A673 (cell line): ENCODE results near the gene NANS. TPM values are rescaled to one million over a fixed set of nuclear protein-coding genes. Genes with fewer than 3 reads are reported as not detected.
"Not testable (repeated sequence)": the region's sequence is repeated elsewhere in the genome, so short reads cannot be mapped to it uniquely, and the experiment has no call there.

Experiments
- BruUV-seq: library from RNA; stranded (reverse); fragments of 400-500 nt; replicated peaks from 2 replicates; lab custom pipeline; 2021; lab: Mats Ljungman, UMichigan
- CTCF ChIA-PET: fragments of 300-600 bp; sonication (Branson Sonifier 250); formaldehyde crosslinking; loops from one replicate; lab custom pipeline; 2022; ENCODE audit warnings: antibody characterized with exemption; lab: Charles Lee
- POLR2A ChIA-PET: fragments of 300-600 bp; sonication (Branson Sonifier 250); formaldehyde crosslinking; loops from one replicate; lab custom pipeline; 2022; ENCODE audit warnings: antibody characterized with exemption; ENCODE audit not compliant: low non-redundant PET; lab: Charles Lee
- DNase-seq: peaks from one replicate; pipeline ENCODE4 v3.0.0-alpha.2; 2015; ENCODE audit warnings: low spot score
- H3K27ac ChIP-seq: fragments of 200-600 bp; sonication (generic); 2 replicates; pipeline ENCODE4 v1.5.1; 2016; ENCODE audit warnings: mixed run types, low read depth, mild to moderate bottlenecking, mixed read lengths, antibody characterized with exemption, low read length; ENCODE audit not compliant: poor library complexity, severe bottlenecking
- H3K27me3 ChIP-seq: fragments of 200-600 bp; sonication (generic); replicated peaks from 2 replicates; pipeline ENCODE4 v1.6.1; 2017; ENCODE audit warnings: mixed run types, low read depth, mild to moderate bottlenecking, mixed read lengths, antibody characterized with exemption, low read length; ENCODE audit not compliant: insufficient read depth, poor library complexity
- H3K36me3 ChIP-seq: fragments of 200-600 bp; sonication (generic); 2 replicates; pipeline ENCODE4 v1.6.1; 2016; ENCODE audit warnings: mixed run types, mild to moderate bottlenecking, mixed read lengths, antibody characterized with exemption, low read length; ENCODE audit not compliant: insufficient read depth, poor library complexity, severe bottlenecking
- H3K4me1 ChIP-seq: fragments of 200-600 bp; sonication (generic); 2 replicates; pipeline ENCODE4 v1.6.1; 2017; ENCODE audit warnings: mixed run types, mild to moderate bottlenecking, mixed read lengths, antibody characterized with exemption, low read length; ENCODE audit not compliant: insufficient read depth, poor library complexity, severe bottlenecking
- H3K4me3 ChIP-seq: fragments of 200-600 bp; sonication (generic); 2 replicates; pipeline ENCODE4 v1.5.1; 2016; ENCODE audit warnings: low read depth, mixed run types, mild to moderate bottlenecking, mixed read lengths, low read length; ENCODE audit not compliant: poor library complexity, severe bottlenecking
- H3K9me3 ChIP-seq: fragments of 200-600 bp; sonication (generic); 2 replicates; pipeline ENCODE4 v1.6.1; 2016; ENCODE audit warnings: mixed run types, low read depth, mild to moderate bottlenecking, mixed read lengths, antibody characterized with exemption, low read length; ENCODE audit not compliant: poor library complexity, severe bottlenecking
- EZH2 ChIP-seq: fragments of 200-600 bp; sonication (generic); IDR thresholded peaks from 2 replicates; pipeline ENCODE4 v1.6.1; 2017; ENCODE audit warnings: borderline replicate concordance, low read depth, mild to moderate bottlenecking, mixed read lengths, antibody characterized with exemption, low read length; ENCODE audit not compliant: poor library complexity, severe bottlenecking
- intact Hi-C: fragments of 100-400 bp; cut with micrococcal nuclease; formaldehyde crosslinking; loops from one replicate; pipeline ENCODE4 v1.10.0; 2022; ENCODE audit not compliant: unreplicated experiment
- total RNA-seq: library from RNA; stranded (reverse); gene quantifications from 2 replicates; pipeline ENCODE4 v1.2.3, GENCODE V29; 2021
- TF ChIP-seq, protein P1 (sequence below): fragments of 300-800, 200-600 bp; sonication (generic); conservative IDR thresholded peaks from 2 replicates; pipeline ENCODE4 v1.5.1; 2017; ENCODE audit warnings: low read depth, mild to moderate bottlenecking, antibody characterized with exemption, low read length, moderate library complexity, mixed read lengths

Gene NANS
- total RNA-seq, 1 experiment from 2014 or later = 40.6 TPM

DNA sequence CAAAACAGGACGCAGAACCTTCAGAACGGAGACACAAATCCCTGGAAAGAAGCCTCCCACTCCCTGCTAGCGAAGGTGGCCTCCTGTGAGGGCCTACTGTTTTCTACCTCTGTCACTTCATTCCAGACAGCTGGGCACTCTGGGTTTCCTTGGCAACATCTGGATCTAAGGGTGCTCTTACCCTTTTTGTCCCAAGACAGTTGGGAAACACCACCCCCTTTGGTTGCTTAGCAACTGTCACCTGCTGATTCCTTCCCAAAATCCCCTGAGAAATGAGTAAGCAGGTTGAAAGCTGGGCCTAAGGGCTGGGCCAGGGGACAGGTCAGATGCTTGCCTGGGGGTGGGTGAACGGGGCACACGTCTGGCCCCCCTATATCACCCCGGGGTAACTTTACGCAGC, 29.4 kb downstream of the NANS start:
- CTCF ChIA-PET = no interaction called here
- peaks cover 10% of the 10 kb centered on the region for H3K36me3 ChIP-seq
- no peak overlapping the region for H3K27ac ChIP-seq
- no peak for TF ChIP-seq EZH2
- TF ChIP-seq, protein P1, sequence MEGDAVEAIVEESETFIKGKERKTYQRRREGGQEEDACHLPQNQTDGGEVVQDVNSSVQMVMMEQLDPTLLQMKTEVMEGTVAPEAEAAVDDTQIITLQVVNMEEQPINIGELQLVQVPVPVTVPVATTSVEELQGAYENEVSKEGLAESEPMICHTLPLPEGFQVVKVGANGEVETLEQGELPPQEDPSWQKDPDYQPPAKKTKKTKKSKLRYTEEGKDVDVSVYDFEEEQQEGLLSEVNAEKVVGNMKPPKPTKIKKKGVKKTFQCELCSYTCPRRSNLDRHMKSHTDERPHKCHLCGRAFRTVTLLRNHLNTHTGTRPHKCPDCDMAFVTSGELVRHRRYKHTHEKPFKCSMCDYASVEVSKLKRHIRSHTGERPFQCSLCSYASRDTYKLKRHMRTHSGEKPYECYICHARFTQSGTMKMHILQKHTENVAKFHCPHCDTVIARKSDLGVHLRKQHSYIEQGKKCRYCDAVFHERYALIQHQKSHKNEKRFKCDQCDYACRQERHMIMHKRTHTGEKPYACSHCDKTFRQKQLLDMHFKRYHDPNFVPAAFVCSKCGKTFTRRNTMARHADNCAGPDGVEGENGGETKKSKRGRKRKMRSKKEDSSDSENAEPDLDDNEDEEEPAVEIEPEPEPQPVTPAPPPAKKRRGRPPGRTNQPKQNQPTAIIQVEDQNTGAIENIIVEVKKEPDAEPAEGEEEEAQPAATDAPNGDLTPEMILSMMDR = no peak
- peaks cover 4% of the 10 kb centered on the region for H3K4me1 ChIP-seq
- no peaks in the 10 kb centered on the region for H3K27me3 ChIP-seq
- POLR2A ChIA-PET = no interaction called here
- BruUV-seq = no TSS peak
- intact Hi-C loops = no loop called here
- DNase-seq = no peak
- H3K9me3 ChIP-seq = no peaks in the 10 kb centered on the region
- H3K4me3 ChIP-seq = no peak overlapping the region

GRCh38 chr9:98086461-98086860, 29.9 kb downstream of the NANS start:
- intact Hi-C loops = no loop called here
- POLR2A ChIA-PET = no interaction called here

GRCh38 chr9:98087420-98088354, 31.2 kb downstream of the NANS start:
- TF ChIP-seq EZH2 = no peak
- TF ChIP-seq, protein P1 = no peak
- peak; percentile 63 for DNase-seq
- BruUV-seq = no TSS peak
- ChIA-PET POLR2A (no interaction called here), CTCF (no interaction called here)
- Histone ChIP-seq H3K27me3 (no peaks in the 10 kb centered on the region), H3K36me3 (no peaks in the 10 kb centered on the region), H3K9me3 (no peaks in the 10 kb centered on the region), H3K4me1 (peaks cover 4% of the 10 kb centered on the region), H3K27ac (no peak overlapping the region), H3K4me3 (peak overlapping the region; percentile 39)
- intact Hi-C loops = no loop called here

More at GRCh38 chr9:98086461-98086860, 29.9 kb downstream of the NANS start:
- CTCF ChIA-PET = no interaction called here
- TF ChIP-seq EZH2 = no peak
- TF ChIP-seq, protein P1 = no peak
- BruUV-seq = no TSS peak
- no peak for DNase-seq
- no peaks in the 10 kb centered on the region for H3K27me3 ChIP-seq
- H3K27ac ChIP-seq = no peak overlapping the region
- H3K9me3 ChIP-seq = no peaks in the 10 kb centered on the region
- no peak overlapping the region for H3K4me3 ChIP-seq
- H3K4me1 ChIP-seq = peaks cover 4% of the 10 kb centered on the region
- peaks cover 10% of the 10 kb centered on the region for H3K36me3 ChIP-seq

- intact Hi-C loops, H3K27ac ChIP-seq, H3K9me3 ChIP-seq, H3K4me1 ChIP-seq, CTCF ChIA-PET, H3K27me3 ChIP-seq, BruUV-seq, H3K4me3 ChIP-seq, POLR2A ChIA-PET, DNase-seq, H3K36me3 ChIP-seq: not testable (repeated sequence)
Measured at GRCh38 chr9:98090674-98091073, 34.1 kb downstream of the NANS start.
